ENCODE data around the gene ANKUB1.
"Not testable (repeated sequence)": the region's sequence is repeated elsewhere in the genome, so short reads cannot be mapped to it uniquely, and the experiment has no call there.

The ANKUB1 gene

GRCh38 chr3:149792452-149793270 lies at the start of gene ANKUB1:
TSS of gene ANKUB1 (minus strand) at chr3:149792554. CDS start at chr3:149792366, 188 bp downstream.
- DNase-seq (ENCODE audit: low read depth, low spot score): no peak

GRCh38 chr3:149839896-149840295 lies 47.5 kb upstream of the ANKUB1 start:
- DNase-seq (ENCODE audit: low read depth, low spot score): no peak

GRCh38 chr3:149839469-149839868 lies 47.1 kb upstream of the ANKUB1 start:
- not testable (repeated sequence) for DNase-seq (ENCODE audit: low read depth, low spot score)

- not testable (repeated sequence) for DNase-seq (ENCODE audit: low read depth, low spot score)
Measured at GRCh38 chr3:149838491-149838890, 46.1 kb upstream of the ANKUB1 start.

GRCh38 chr3:149833241-149833640 lies 40.9 kb upstream of the ANKUB1 start:
- no peak for DNase-seq (ENCODE audit: low read depth, low spot score)

GRCh38 chr3:149832086-149832485 lies 39.7 kb upstream of the ANKUB1 start:
- DNase-seq (ENCODE audit: low read depth, low spot score): no peak

- no peak for DNase-seq (ENCODE audit: low read depth, low spot score)
Measured at GRCh38 chr3:149831321-149831720, 39.0 kb upstream of the ANKUB1 start.

- no peak for DNase-seq (ENCODE audit: low read depth, low spot score)
Measured at GRCh38 chr3:149830902-149831301, 38.5 kb upstream of the ANKUB1 start.

- not testable (repeated sequence) for DNase-seq (ENCODE audit: low read depth, low spot score)
Measured at GRCh38 chr3:149829631-149830030, 37.3 kb upstream of the ANKUB1 start.

GRCh38 chr3:149828390-149828789 lies 36.0 kb upstream of the ANKUB1 start:
- DNase-seq (ENCODE audit: low read depth, low spot score): no peak

GRCh38 chr3:149826636-149827035 lies 34.3 kb upstream of the ANKUB1 start:
- no peak for DNase-seq (ENCODE audit: low read depth, low spot score)

GRCh38 chr3:149820183-149820582 lies 27.8 kb upstream of the ANKUB1 start:
- DNase-seq (ENCODE audit: low read depth, low spot score): no peak

- DNase-seq (ENCODE audit: low read depth, low spot score): no peak
Measured at GRCh38 chr3:149819432-149819831, 27.1 kb upstream of the ANKUB1 start.

GRCh38 chr3:149816986-149817385 lies 24.6 kb upstream of the ANKUB1 start:
- DNase-seq (ENCODE audit: low read depth, low spot score): no peak

GRCh38 chr3:149816311-149816710 lies 24.0 kb upstream of the ANKUB1 start:
- no peak for DNase-seq (ENCODE audit: low read depth, low spot score)

GRCh38 chr3:149815728-149816127 lies 23.4 kb upstream of the ANKUB1 start:
- DNase-seq (ENCODE audit: low read depth, low spot score): no peak

- DNase-seq (ENCODE audit: low read depth, low spot score): no peak
Measured at GRCh38 chr3:149815321-149815720, 23.0 kb upstream of the ANKUB1 start.

GRCh38 chr3:149813367-149814281 lies 21.3 kb upstream of the ANKUB1 start:
- peak; percentile 4 for DNase-seq (ENCODE audit: low read depth, low spot score)

GRCh38 chr3:149812606-149813366 lies 20.4 kb upstream of the ANKUB1 start, which contains the start of gene RNF13:
TSS of gene RNF13 (plus strand) at chr3:149813215. CDS start at chr3:149846027, 32,812 bp downstream.
- peak; percentile 85 for DNase-seq (ENCODE audit: low read depth, low spot score)

GRCh38 chr3:149812165-149812605 lies 19.8 kb upstream of the ANKUB1 start:
- no peak for DNase-seq (ENCODE audit: low read depth, low spot score)

- no peak for DNase-seq (ENCODE audit: low read depth, low spot score)
Measured at GRCh38 chr3:149810846-149811245, 18.5 kb upstream of the ANKUB1 start.

Data from brain pericyte (primary cell).